ENCODE data around the gene PEMT.
A peak's percentile ranks its signal among the peaks of the same experiment; 100 is the strongest.

The PEMT gene

DNA sequence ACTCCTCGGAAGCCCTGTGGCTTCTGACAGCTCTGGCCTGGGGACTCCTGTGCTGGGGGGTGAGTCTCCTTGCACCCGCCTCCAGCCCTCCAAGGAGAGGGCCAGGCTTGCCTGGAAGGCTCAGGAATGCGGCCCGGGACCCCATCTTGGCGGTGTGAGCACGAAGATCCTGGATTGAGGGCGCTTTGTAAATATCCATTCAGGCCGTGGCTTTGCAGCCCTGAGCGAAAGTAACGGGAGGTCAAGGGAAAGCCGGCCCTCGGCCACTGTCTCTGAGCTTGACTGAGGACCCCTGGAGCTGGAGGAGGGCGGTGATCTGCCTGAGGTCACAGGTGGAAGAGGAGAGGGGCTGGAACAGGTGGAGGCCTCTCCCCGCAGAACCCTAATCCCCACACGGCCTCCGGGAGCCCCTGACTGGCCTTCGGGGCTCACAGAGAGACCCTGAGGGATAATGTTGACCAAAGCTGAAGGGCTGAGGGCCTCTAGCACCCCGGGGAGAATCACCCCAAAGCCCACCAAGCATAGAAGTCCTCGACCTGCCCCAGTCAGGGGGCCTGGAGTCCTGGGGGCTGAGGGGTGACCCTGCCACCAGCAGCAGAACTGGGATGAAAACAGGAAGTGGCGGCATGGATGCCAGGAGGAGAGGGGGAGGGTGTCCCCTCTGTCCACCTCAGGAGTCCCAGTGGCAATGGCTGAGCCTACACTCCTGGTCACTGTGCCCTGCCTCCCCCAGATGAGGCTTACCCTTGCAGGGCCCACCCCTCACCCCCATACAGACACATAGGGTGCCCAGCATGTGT, 87.0 kb downstream of the PEMT start:
- Mint-ChIP-seq H3K4me1 (peaks cover under 1% of the 10 kb centered on the region), H3K9me3 (no peaks in the 10 kb centered on the region), H3K27ac (no peak overlapping the region), H3K4me3 (no peak overlapping the region), H3K36me3 (no peaks in the 10 kb centered on the region)
- ATAC-seq, result no peak
- DNase-seq (ENCODE audit: low spot score in 2 of 2), result no peak

DNA sequence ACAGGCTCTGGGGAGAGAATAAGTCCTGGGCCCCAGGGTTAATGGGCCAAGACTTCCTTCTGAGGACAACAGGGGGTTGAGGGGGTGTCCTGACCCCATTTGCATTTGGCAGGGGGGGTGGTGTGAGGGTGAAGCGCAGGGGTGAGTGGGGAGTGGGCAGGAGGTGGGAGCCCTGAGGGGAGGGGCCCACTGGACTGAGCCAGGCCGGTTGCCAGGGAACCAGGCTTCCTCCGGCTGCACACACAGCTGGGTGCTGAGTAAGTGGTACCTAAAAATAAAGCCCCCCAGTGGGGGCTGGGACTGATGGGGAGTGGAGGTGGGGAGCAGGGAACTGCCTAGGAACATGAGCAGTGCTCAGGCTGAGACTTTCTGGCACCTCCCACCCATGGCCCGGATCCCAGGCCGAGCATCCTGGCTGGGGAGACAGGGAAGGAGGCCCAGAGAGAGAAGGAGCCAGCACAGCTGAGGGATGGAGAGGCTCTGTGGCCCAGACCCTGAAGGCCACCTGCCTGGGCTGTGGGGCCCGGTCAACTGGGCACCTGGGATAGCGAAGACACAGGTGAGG, 87.9 kb downstream of the PEMT start:
- ATAC-seq, result no peak
- H3K27ac Mint-ChIP-seq, result no peak overlapping the region

DNA sequence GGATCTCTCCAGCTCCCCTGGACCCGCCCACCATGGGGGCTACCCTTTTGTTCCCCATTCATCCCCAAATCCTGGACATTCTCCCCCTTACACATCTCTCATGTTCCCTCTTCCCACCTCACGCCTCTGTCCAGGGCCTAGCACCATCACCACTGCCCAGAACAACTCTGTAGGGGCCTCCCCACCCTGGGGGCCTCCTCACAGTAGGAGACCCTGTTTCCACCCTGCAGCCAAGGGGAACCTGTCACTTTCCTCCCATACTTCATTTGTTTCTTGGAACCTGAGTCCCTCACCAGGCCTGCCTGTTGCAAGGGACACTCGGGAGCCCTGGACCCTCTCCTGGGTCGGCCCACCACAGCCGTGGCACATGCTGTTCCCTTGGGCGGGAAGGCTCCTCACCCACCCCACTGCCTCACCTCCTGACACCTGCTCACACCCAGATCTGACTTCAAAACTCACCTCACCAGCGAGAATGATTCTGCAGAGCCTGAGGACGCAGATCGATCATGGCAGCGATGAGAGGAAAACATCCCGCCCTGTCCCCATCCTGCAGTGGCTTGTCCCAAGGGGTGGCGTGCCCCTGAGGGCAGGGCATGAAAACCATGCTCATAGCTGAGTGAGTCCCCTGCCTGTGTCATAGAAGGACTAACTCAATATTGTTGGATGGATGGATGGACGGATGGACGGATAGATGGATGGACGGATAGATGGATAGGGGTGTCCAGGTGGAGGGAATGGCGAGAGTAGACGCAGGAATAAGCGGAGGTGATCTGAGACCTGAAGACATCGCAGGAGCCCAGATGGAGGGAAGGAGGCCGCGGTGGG, 88.6 kb downstream of the PEMT start:
- DNase-seq (ENCODE audit: low spot score in 2 of 2), result no peak
- Mint-ChIP-seq H3K27ac (no peak overlapping the region), H3K4me1 (no peaks in the 10 kb centered on the region), H3K9me3 (no peaks in the 10 kb centered on the region), H3K36me3 (no peaks in the 10 kb centered on the region), H3K4me3 (no peak overlapping the region)
- ATAC-seq, result no peak

More for the DNA sequence above, 87.9 kb downstream of the PEMT start:
- DNase-seq (ENCODE audit: low spot score in 2 of 2), result no peak
- no peaks in the 10 kb centered on the region for H3K36me3 Mint-ChIP-seq
- no peaks in the 10 kb centered on the region for H3K9me3 Mint-ChIP-seq
- H3K4me1 Mint-ChIP-seq, result no peaks in the 10 kb centered on the region
- no peak overlapping the region for H3K4me3 Mint-ChIP-seq

- no peak for DNase-seq (ENCODE audit: low spot score in 2 of 2)
- H3K27ac Mint-ChIP-seq, result no peak overlapping the region
- H3K9me3 Mint-ChIP-seq, result no peaks in the 10 kb centered on the region
- H3K36me3 Mint-ChIP-seq, result no peaks in the 10 kb centered on the region
- H3K4me3 Mint-ChIP-seq, result no peak overlapping the region
- no peak for ATAC-seq
- H3K4me1 Mint-ChIP-seq, result peaks cover 6% of the 10 kb centered on the region
Measured at GRCh38 chr17:17500999-17501605, 90.4 kb downstream of the PEMT start.

GRCh38 chr17:17499402-17500145, 91.9 kb downstream of the PEMT start:
- no peak for ATAC-seq
- no peak for DNase-seq (ENCODE audit: low spot score in 2 of 2)
- Mint-ChIP-seq H3K36me3 (peaks cover 3% of the 10 kb centered on the region), H3K9me3 (no peaks in the 10 kb centered on the region), H3K4me3 (no peak overlapping the region), H3K4me1 (peaks cover 15% of the 10 kb centered on the region), H3K27ac (no peak overlapping the region)

GRCh38 chr17:17498606-17499301, 92.8 kb downstream of the PEMT start:
- H3K4me1 Mint-ChIP-seq, result peaks cover 15% of the 10 kb centered on the region
- H3K27ac Mint-ChIP-seq, result no peak overlapping the region
- ATAC-seq (no peak), DNase-seq (ENCODE audit: low spot score in 2 of 2) (no peak)
- H3K4me3 Mint-ChIP-seq, result no peak overlapping the region
- peaks cover 5% of the 10 kb centered on the region for H3K36me3 Mint-ChIP-seq
- no peaks in the 10 kb centered on the region for H3K9me3 Mint-ChIP-seq

GRCh38 chr17:17497845-17498520, 93.5 kb downstream of the PEMT start:
- Mint-ChIP-seq H3K27ac (no peak overlapping the region), H3K4me1 (peaks cover 15% of the 10 kb centered on the region), H3K36me3 (peaks cover 5% of the 10 kb centered on the region), H3K4me3 (no peak overlapping the region), H3K9me3 (no peaks in the 10 kb centered on the region)
- no peak for DNase-seq (ENCODE audit: low spot score in 2 of 2)
- no peak for ATAC-seq

- peaks cover 10% of the 10 kb centered on the region for H3K36me3 Mint-ChIP-seq
- H3K4me3 Mint-ChIP-seq, result peak overlapping the region; percentile 77
- ATAC-seq, result peak; percentile 0
- H3K27ac Mint-ChIP-seq, result no peak overlapping the region
- no peak for DNase-seq (ENCODE audit: low spot score in 2 of 2)
- H3K4me1 Mint-ChIP-seq, result peaks cover 15% of the 10 kb centered on the region
- no peaks in the 10 kb centered on the region for H3K9me3 Mint-ChIP-seq
Measured at GRCh38 chr17:17497065-17497844, 94.3 kb downstream of the PEMT start.

GRCh38 chr17:17496189-17497064, 95.1 kb downstream of the PEMT start, which contains the start of gene RASD1:
Gene RASD1, minus strand, starts transcription at chr17:17496395. Its CDS starts 214 bp downstream, at chr17:17496181.
- ATAC-seq (peak; percentile 89), DNase-seq (ENCODE audit: low spot score in 2 of 2) (peak; percentile 88 to 90)
- H3K4me1 Mint-ChIP-seq, result peaks cover 15% of the 10 kb centered on the region
- peaks cover 19% of the 10 kb centered on the region for H3K36me3 Mint-ChIP-seq
- H3K27ac Mint-ChIP-seq, result no peak within 1 kb of the TSS
- H3K4me3 Mint-ChIP-seq, result peak within 1 kb of the TSS; percentile 77
- H3K9me3 Mint-ChIP-seq, result no peaks in the 10 kb centered on the region

DNA sequence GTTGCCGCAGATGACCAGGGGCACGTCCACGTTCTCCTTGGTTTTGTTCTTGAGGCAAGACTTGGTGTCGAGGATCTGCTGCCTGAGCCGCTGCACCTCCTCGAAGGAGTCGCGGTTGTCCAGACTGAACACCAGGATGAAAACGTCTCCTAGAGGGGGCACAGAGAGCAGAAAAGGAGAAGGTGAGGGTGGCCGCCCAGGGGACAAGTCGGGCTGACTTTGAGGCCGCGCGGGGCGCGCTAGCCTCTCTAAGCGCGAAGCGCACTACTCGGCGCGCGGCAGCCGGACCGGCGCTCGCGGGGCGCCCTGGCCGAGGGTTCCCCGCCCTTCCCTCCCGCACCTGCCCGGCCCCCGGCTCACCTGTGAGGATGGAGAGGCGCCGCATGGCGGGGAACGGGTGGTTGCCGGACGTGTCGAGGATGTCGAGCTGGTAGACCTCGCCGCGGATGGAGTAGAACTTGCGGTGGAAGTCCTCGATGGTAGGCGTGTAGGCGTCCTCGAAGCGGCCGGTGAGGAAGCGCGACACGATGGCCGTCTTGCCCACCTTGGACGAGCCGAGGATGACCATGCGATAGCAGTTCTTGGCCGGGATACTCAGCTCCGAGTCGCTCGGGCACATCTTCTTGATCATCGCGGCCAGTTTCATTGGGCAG, 95.8 kb downstream of the PEMT start:
- Mint-ChIP-seq H3K27ac (no peak overlapping the region), H3K4me3 (peak overlapping the region; percentile 77), H3K36me3 (peaks cover 24% of the 10 kb centered on the region), H3K4me1 (peaks cover 15% of the 10 kb centered on the region), H3K9me3 (no peaks in the 10 kb centered on the region)
- ATAC-seq, result peak; percentile 14
- DNase-seq (ENCODE audit: low spot score in 2 of 2), result peak; percentile 29 to 67

DNA sequence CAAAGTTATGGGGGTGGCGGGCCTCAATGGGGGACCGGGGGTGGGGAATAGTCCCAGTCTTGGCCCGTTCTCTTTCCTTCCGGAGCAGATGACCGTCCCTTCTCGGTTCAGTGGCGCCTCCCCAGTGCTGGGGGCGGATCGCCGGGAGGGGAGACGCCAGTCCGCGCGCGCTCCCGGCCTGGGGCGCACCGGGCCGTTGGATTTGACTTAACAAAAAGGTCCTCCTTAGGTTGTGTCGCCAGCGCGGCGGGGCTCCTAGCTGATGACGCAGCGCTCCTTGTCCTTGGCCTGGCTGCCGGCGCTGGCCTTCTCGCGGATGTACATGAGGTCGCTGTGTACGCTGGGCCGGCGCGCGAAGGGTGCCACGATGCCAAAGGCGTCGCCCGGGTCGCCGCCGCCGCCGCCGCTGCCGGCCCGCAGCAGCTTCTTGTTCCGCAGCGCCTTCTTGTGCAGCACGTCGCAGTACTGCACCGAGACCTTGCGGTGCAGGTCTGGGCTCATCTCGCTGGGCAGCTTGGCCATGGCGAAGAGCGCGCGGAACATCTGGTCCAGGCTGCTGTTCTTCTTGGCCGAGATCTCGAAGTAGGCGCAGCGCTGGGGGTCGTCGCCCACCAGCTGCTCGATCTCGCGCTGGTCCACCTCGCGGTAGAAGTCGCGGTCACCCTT, 96.5 kb downstream of the PEMT start:
- Mint-ChIP-seq H3K9me3 (no peaks in the 10 kb centered on the region), H3K27ac (no peak overlapping the region), H3K36me3 (peaks cover 30% of the 10 kb centered on the region), H3K4me1 (peaks cover 15% of the 10 kb centered on the region), H3K4me3 (peak overlapping the region; percentile 77)
- ATAC-seq (no peak), DNase-seq (ENCODE audit: low spot score in 2 of 2) (no peak)

- no peaks in the 10 kb centered on the region for H3K9me3 Mint-ChIP-seq
- H3K36me3 Mint-ChIP-seq, result peaks cover 35% of the 10 kb centered on the region
- DNase-seq (ENCODE audit: low spot score in 2 of 2) (no peak), ATAC-seq (no peak)
- H3K4me1 Mint-ChIP-seq, result peaks cover 15% of the 10 kb centered on the region
- peak overlapping the region; percentile 77 for H3K4me3 Mint-ChIP-seq
- no peak overlapping the region for H3K27ac Mint-ChIP-seq
Measured at GRCh38 chr17:17494499-17494869, 97.0 kb downstream of the PEMT start.

All from stimulated activated effector memory CD8-positive, alpha-beta T cell treated with anti-CD3 and anti-CD28 coated beads, Interleukin-12 subunit alpha, Interleukin-12 subunit beta, amount 100 ng/mL, for 72 hours (primary cell).